DMS114 treated with DMSO at 0.1 percent for 48 hours (cell line): Measurements from ENCODE around the gene IRF5.

ENCODE experiments used
- DNase-seq: peaks from one replicate; lab custom pipeline; 2025; ENCODE audit not compliant: unreplicated experiment; lab: John Stamatoyannopoulos, UW

The IRF5 gene

GRCh38 chr7:128937647-128938543 lies at the start of gene IRF5:
Gene IRF5, plus strand, starts transcription at chr7:128937927. Its CDS starts 4,155 bp downstream, at chr7:128942082.
- DNase-seq, result no peak

GRCh38 chr7:128888039-128888755 lies 49.5 kb upstream of the IRF5 start:
- DNase-seq, result no peak

- no peak for DNase-seq
These were observed 49.0 kb upstream of the IRF5 start for GRCh38 chr7:128888756-128889095.

GRCh38 chr7:128889121-128889520 lies 48.6 kb upstream of the IRF5 start:
- no peak for DNase-seq

- DNase-seq, result no peak
These were observed 47.2 kb upstream of the IRF5 start for GRCh38 chr7:128890306-128891109.

GRCh38 chr7:128891110-128891941 lies 46.4 kb upstream of the IRF5 start:
- DNase-seq, result no peak

- no peak for DNase-seq
These were observed 45.8 kb upstream of the IRF5 start for GRCh38 chr7:128891942-128892269.

GRCh38 chr7:128892521-128893250 lies 45.0 kb upstream of the IRF5 start:
- no peak for DNase-seq

GRCh38 chr7:128893251-128894100 lies 44.3 kb upstream of the IRF5 start:
- DNase-seq, result no peak

- DNase-seq, result no peak
These were observed 43.7 kb upstream of the IRF5 start for GRCh38 chr7:128894101-128894440.

- no peak for DNase-seq
These were observed 42.4 kb upstream of the IRF5 start for GRCh38 chr7:128895320-128895719.

- DNase-seq, result no peak
These were observed 38.3 kb upstream of the IRF5 start for GRCh38 chr7:128899392-128899791.

GRCh38 chr7:128900237-128900636 lies 37.5 kb upstream of the IRF5 start:
- no peak for DNase-seq

- DNase-seq, result no peak
These were observed 34.8 kb upstream of the IRF5 start for GRCh38 chr7:128902761-128903585.

GRCh38 chr7:128903621-128904361 lies 33.9 kb upstream of the IRF5 start:
- no peak for DNase-seq

GRCh38 chr7:128904381-128905197 lies 33.1 kb upstream of the IRF5 start:
- peak; percentile 44 for DNase-seq
